H1 (cell line): ENCODE measurements around the gene C1D. TPM values are rescaled to one million over a fixed set of nuclear protein-coding genes. Genes with fewer than 3 reads are reported as not detected.

Source experiments
- CTBP2 ChIP-seq: IDR thresholded peaks from 2 replicates; pipeline ENCODE4 v1.7.0; 2011; ENCODE audit warnings: borderline replicate concordance, mild to moderate bottlenecking, moderate library complexity, mixed read lengths, low read length; ENCODE audit not compliant: insufficient read depth, insufficient read length
- RBBP5 ChIP-seq: IDR thresholded peaks from 2 replicates; pipeline ENCODE4 v1.7.1; 2012; ENCODE audit warnings: low read depth, mild to moderate bottlenecking, inconsistent platforms, low read length, moderate library complexity, borderline replicate concordance
- SIX5 ChIP-seq: IDR thresholded peaks from 2 replicates; pipeline ENCODE4 v1.6.1; 2011; ENCODE audit warnings: mild to moderate bottlenecking, low read depth, low read length
- TEAD4 ChIP-seq: IDR thresholded peaks from 2 replicates; pipeline ENCODE4 v1.6.1; 2012; ENCODE audit warnings: low read depth, low read length, inconsistent platforms, mixed read lengths
- polyA plus RNA-seq, 7 experiments: library from polyadenylated mRNA; depleted of rRNA in 3 of 7; stranded (reverse) in 5 of 7; unstranded in 2 of 7; fragments of >200 nt in 5 of 7; fragments of 200-250 nt in 2 of 7; gene quantifications; 1 replicate in 5 of 7; 2 replicates in 1 of 7; 4 replicates in 1 of 7; pipeline versions ENCODE4 v1.2.1 to v1.2.3, GENCODE V29; 2011 to 2013; ENCODE audit warnings: missing spikeins in 2 of 7, mixed read lengths in 2 of 7
- total RNA-seq: library from RNA; stranded (reverse); fragmentation: NEBNext Ultra II Directional; extraction: Animal tissue kit (Norgen Biotek cat#: 25700); gene quantifications from 2 replicates; pipeline ENCODE4 v1.2.1, GENCODE V29; 2021

C1D gene
- total and polyA plus RNA-seq, 2 of the 8 experiments (the other 6 are each of a cell fraction or from before 2014, with no cell fraction given): 17.5 to 24.1 TPM

DNA sequence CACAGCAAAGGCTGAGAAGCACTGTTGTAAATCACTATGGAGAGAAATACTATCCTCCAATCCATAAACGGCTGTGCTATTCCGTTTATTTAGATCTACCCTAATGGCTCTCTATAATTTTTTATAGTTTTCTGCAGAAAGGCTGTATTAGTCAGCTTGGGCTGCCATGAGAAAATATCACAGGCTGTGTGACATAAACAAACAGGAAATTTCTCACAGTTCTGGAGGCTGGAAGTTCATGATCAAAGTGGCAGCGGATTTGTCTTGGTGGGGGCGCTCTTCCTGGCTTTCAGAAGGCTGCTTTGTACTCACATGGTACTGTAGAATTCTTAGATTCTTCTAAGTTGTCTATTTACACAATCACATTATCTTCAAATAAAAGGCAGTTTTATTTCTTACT lies 44.1 kb downstream of the C1D start (continued):
- TF ChIP-seq TEAD4 (no peak), RBBP5 (no peak), CTBP2 (no peak), SIX5 (no peak)
